ENCODE results near the gene ZDHHC18. TPM values are rescaled to one million over a fixed set of nuclear protein-coding genes. Genes with fewer than 3 reads are reported as not detected.
"Not testable (repeated sequence)": the region's sequence is repeated elsewhere in the genome, so short reads cannot be mapped to it uniquely, and the experiment has no call there.

Gene ZDHHC18
- total RNA-seq, 1 experiment from 2014 or later: 32.4 TPM

- DNase-seq (ENCODE audit: low spot score): no peak
Measured at GRCh38 chr1:26857473-26858060, 31.1 kb downstream of the ZDHHC18 start.

- DNase-seq (ENCODE audit: low spot score): no peak
Measured at GRCh38 chr1:26858160-26858559, 31.7 kb downstream of the ZDHHC18 start.

GRCh38 chr1:26858891-26859640 lies 32.6 kb downstream of the ZDHHC18 start:
- no peak for DNase-seq (ENCODE audit: low spot score)

- peak; percentile 37 for DNase-seq (ENCODE audit: low spot score)
Measured at GRCh38 chr1:26861286-26861701, 34.8 kb downstream of the ZDHHC18 start.

GRCh38 chr1:26861889-26862378 lies 35.4 kb downstream of the ZDHHC18 start:
- DNase-seq (ENCODE audit: low spot score): peak; percentile 63

- DNase-seq (ENCODE audit: low spot score): peak; percentile 85
Measured at GRCh38 chr1:26862781-26863684, 36.5 kb downstream of the ZDHHC18 start, which contains the start of gene SFN. SFN (plus strand) TSS chr1:26863149; CDS start chr1:26863213, 64 bp downstream.

- DNase-seq (ENCODE audit: low spot score): no peak
Measured at GRCh38 chr1:26863685-26864077, 37.2 kb downstream of the ZDHHC18 start.

- DNase-seq (ENCODE audit: low spot score): peak; percentile 92
Measured at GRCh38 chr1:26864610-26865480, 38.4 kb downstream of the ZDHHC18 start.

GRCh38 chr1:26873097-26873496 lies 46.6 kb downstream of the ZDHHC18 start:
- not testable (repeated sequence) for DNase-seq (ENCODE audit: low spot score)

GRCh38 chr1:26874896-26875295 lies 48.4 kb downstream of the ZDHHC18 start:
- no peak for DNase-seq (ENCODE audit: low spot score)

GRCh38 chr1:26877326-26877725 lies 50.8 kb downstream of the ZDHHC18 start:
- no peak for DNase-seq (ENCODE audit: low spot score)

- DNase-seq (ENCODE audit: low spot score): no peak
Measured at GRCh38 chr1:26879793-26880192, 53.3 kb downstream of the ZDHHC18 start.

GRCh38 chr1:26881611-26882010 lies 55.1 kb downstream of the ZDHHC18 start:
- not testable (repeated sequence) for DNase-seq (ENCODE audit: low spot score)

- DNase-seq (ENCODE audit: low spot score): no peak
Measured at GRCh38 chr1:26882696-26883463, 56.4 kb downstream of the ZDHHC18 start.

- peak; percentile 24 for DNase-seq (ENCODE audit: low spot score)
Measured at GRCh38 chr1:26887125-26887524, 60.6 kb downstream of the ZDHHC18 start.

GRCh38 chr1:26888231-26888630 lies 61.7 kb downstream of the ZDHHC18 start:
- no peak for DNase-seq (ENCODE audit: low spot score)

GRCh38 chr1:26889551-26890466 lies 63.3 kb downstream of the ZDHHC18 start, which contains the start of gene GPN2:
GPN2 (minus strand) TSS chr1:26890283; CDS start chr1:26890096, 187 bp downstream.
- DNase-seq (ENCODE audit: low spot score): peak; percentile 46

- DNase-seq (ENCODE audit: low spot score): no peak
Measured at GRCh38 chr1:26890467-26890796, 63.9 kb downstream of the ZDHHC18 start.

GRCh38 chr1:26894263-26894662 lies 67.8 kb downstream of the ZDHHC18 start:
- DNase-seq (ENCODE audit: low spot score): no peak
